Stomach (tissue), 4 donors: Measurements from ENCODE around the gene MRPS6.

Experiments
- EP300 ChIP-seq: sonication (generic); formaldehyde crosslinking; IDR thresholded peaks from one replicate; pipeline ENCODE4 v1.6.1; 2017; ENCODE audit warnings: antibody characterized with exemption
- POLR2A ChIP-seq, 4 donors: fragments of 450-650 bp; IDR thresholded peaks; one replicate each; pipeline ENCODE4 v1.6.1; 2016; ENCODE audit warnings: antibody characterized with exemption in 4 of 4, control low read depth in 2 of 4, mild to moderate bottlenecking in 1 of 4, moderate library complexity in 1 of 4
- TF ChIP-seq, protein P1 (sequence below), 7 experiments: fragments of 450-650 bp in 4 of 7; fragments of 200-600 bp in 3 of 7; sonication (generic) in 3 of 7; IDR thresholded peaks; one replicate each; pipeline ENCODE4 v1.5.1; 2016 to 2019; ENCODE audit warnings: antibody characterized with exemption in 7 of 7, control low read depth in 2 of 7, mild to moderate bottlenecking in 1 of 7

DNA sequence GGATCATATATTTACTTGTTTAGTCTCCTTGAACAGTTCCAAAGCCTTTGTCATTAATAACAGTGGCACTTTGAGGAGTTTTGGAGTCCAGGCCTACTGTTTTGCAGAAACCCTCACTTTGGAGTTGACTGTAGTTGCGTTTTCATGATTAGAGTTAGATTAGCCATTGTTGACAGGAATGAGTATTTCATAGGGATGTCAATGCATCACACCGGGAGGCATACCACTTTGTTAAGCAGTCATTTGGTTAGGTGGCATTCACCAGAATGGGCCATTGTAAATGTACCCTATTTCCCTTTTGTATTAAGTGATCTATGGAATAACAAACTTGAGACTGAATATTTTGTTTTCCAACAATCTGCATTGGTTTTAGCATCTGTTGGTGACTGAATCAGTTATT is 11.8 kb downstream of the MRPS6 start:
- TF ChIP-seq POLR2A (IDR thresholded peaks at IDR 0.05) (no peak), EP300 (no peak)
- TF ChIP-seq, protein P1, sequence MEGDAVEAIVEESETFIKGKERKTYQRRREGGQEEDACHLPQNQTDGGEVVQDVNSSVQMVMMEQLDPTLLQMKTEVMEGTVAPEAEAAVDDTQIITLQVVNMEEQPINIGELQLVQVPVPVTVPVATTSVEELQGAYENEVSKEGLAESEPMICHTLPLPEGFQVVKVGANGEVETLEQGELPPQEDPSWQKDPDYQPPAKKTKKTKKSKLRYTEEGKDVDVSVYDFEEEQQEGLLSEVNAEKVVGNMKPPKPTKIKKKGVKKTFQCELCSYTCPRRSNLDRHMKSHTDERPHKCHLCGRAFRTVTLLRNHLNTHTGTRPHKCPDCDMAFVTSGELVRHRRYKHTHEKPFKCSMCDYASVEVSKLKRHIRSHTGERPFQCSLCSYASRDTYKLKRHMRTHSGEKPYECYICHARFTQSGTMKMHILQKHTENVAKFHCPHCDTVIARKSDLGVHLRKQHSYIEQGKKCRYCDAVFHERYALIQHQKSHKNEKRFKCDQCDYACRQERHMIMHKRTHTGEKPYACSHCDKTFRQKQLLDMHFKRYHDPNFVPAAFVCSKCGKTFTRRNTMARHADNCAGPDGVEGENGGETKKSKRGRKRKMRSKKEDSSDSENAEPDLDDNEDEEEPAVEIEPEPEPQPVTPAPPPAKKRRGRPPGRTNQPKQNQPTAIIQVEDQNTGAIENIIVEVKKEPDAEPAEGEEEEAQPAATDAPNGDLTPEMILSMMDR (IDR thresholded peaks at IDR 0.05): no peak
